ENCODE measurements around the gene RAB5B. TPM values are rescaled to one million over a fixed set of nuclear protein-coding genes. Genes with fewer than 3 reads are reported as not detected.
A peak's percentile ranks its signal among the peaks of the same experiment; 100 is the strongest.
"Not testable (repeated sequence)": the region's sequence is repeated elsewhere in the genome, so short reads cannot be mapped to it uniquely, and the experiment has no call there.

RAB5B gene
- total and polyA plus RNA-seq, 11 donors, result 57.5 to 135 (median 112) TPM

- H3K4me3 ChIP-seq, result peak overlapping the region; percentile 66 to 97 (median 83)
- intact Hi-C loops (cut with DNase I), result loop anchor here (1.0 to 10.0 kb wide), 11 partner anchors 44 to 299 kb away; partner anchors contain the start of genes SUOX (in 9 of the 10), GDF11 (in 2 of the 10), RPL41 (in 2 of the 10) and ZC3H10 (in 2 of the 10)
- TF ChIP-seq POLR2A (IDR thresholded peaks at IDR 0.05) (no peak), CTCF (IDR thresholded peaks at IDR 0.05) (no peak)
- WGBS, 4 donors, result 70 to 77% (median 70%) methylated on average over 14 of the region's 14 CpGs
- peak overlapping the region; percentile 89 to 99 (median 96) for H3K27ac ChIP-seq
- ATAC-seq, result no peak
- H3K27me3 ChIP-seq, result no peaks in the 10 kb centered on the region
- DNase-seq, result peak in 1 of 5 donors; percentile 19
- H3K9me3 ChIP-seq, result no peaks in the 10 kb centered on the region
- H3K36me3 ChIP-seq, result peaks cover 0 to 52% (median 43%) of the 10 kb centered on the region in 9 donors
- peaks cover 3 to 22% (median 17%) of the 10 kb centered on the region in 12 donors for H3K4me1 ChIP-seq
Measured at GRCh38 chr12:56040963-56041551, 67.2 kb downstream of the RAB5B start.

- WGBS, 4 donors, result 0 to 1% (median 0%) methylated on average over 44 to 50 of the region's 50 CpGs
- DNase-seq, result peak; percentile 95 to 99 (median 97)
Measured at GRCh38 chr12:56041552-56042429, 67.9 kb downstream of the RAB5B start, which contains the start of gene RPS26. TSS of gene RPS26 (plus strand) at chr12:56041918. CDS start at chr12:56042167, 249 bp downstream.

GRCh38 chr12:56042430-56042813 is 68.5 kb downstream of the RAB5B start:
- H3K4me1 ChIP-seq, result peaks cover 3 to 29% (median 18%) of the 10 kb centered on the region in 12 donors
- ATAC-seq, H3K27me3 ChIP-seq, H3K9me3 ChIP-seq, DNase-seq: not testable (repeated sequence)
- H3K4me3 ChIP-seq, result peak overlapping the region; percentile 66 to 97 (median 83)
- intact Hi-C loops (cut with DNase I), result loop anchor here in 8 of 10 donors (5.0 to 10.0 kb wide), 9 partner anchors 45 to 300 kb away; partner anchors contain the start of genes SUOX (in 3 of the 8), GDF11 (in 2 of the 8), RPL41 (in 2 of the 8) and ZC3H10 (in 2 of the 8)
- H3K36me3 ChIP-seq, result peaks cover 0 to 42% (median 34%) of the 10 kb centered on the region in 9 donors
- peak overlapping the region; percentile 89 to 99 (median 96) for H3K27ac ChIP-seq
- WGBS, 4 donors, result 0 to 4% (median 2%) methylated on average over 17 to 20 of the region's 20 CpGs

More at GRCh38 chr12:56041552-56042429, 67.9 kb downstream of the RAB5B start, which contains the start of gene RPS26:
- peaks cover 0 to 46% (median 38%) of the 10 kb centered on the region in 9 donors for H3K36me3 ChIP-seq
- peaks cover 3 to 23% (median 17%) of the 10 kb centered on the region in 12 donors for H3K4me1 ChIP-seq
- no peaks in the 10 kb centered on the region for H3K27me3 ChIP-seq
- no peaks in the 10 kb centered on the region for H3K9me3 ChIP-seq
- intact Hi-C loops (cut with DNase I), result loop anchor here (1.0 to 10.0 kb wide), 11 partner anchors 44 to 299 kb away; partner anchors contain the start of genes SUOX (in 9 of the 10), GDF11 (in 2 of the 10), RPL41 (in 2 of the 10) and ZC3H10 (in 2 of the 10)
- ATAC-seq, result peak; percentile 96 to 98 (median 97)
- peak within 1 kb of the TSS; percentile 89 to 99 (median 96) for H3K27ac ChIP-seq
- peak in 1 of 2 donors; percentile 52 for TF ChIP-seq POLR2A (IDR thresholded peaks at IDR 0.05)
- TF ChIP-seq CTCF (IDR thresholded peaks at IDR 0.05), result peak; percentile 22 to 65 (median 50)
- H3K4me3 ChIP-seq, result peak within 1 kb of the TSS; percentile 66 to 97 (median 83)

- H3K27me3 ChIP-seq, result no peaks in the 10 kb centered on the region
- intact Hi-C loops (cut with DNase I), result loop anchor here in 8 of 10 donors (5.0 to 10.0 kb wide), 9 partner anchors 46 to 301 kb away; partner anchors contain the start of genes SUOX (in 3 of the 8), GDF11 (in 2 of the 8), RPL41 (in 2 of the 8) and ZC3H10 (in 2 of the 8)
- H3K4me1 ChIP-seq, result peaks cover 3 to 29% (median 18%) of the 10 kb centered on the region in 12 donors
- TF ChIP-seq POLR2A (IDR thresholded peaks at IDR 0.05), result no peak
- TF ChIP-seq CTCF (IDR thresholded peaks at IDR 0.05), result no peak
- no peak for ATAC-seq
- no peaks in the 10 kb centered on the region for H3K9me3 ChIP-seq
- 38 to 47% (median 43%) methylated on average over 9 of the region's 9 CpGs for WGBS, 4 donors
- peak overlapping the region; percentile 66 to 97 (median 83) for H3K4me3 ChIP-seq
- H3K36me3 ChIP-seq, result peaks cover 0 to 40% (median 34%) of the 10 kb centered on the region in 9 donors
- H3K27ac ChIP-seq, result peak overlapping the region in 9 of 12 donors; percentile 93 to 99 (median 96)
- no peak for DNase-seq
Measured at GRCh38 chr12:56042843-56043242, 69.0 kb downstream of the RAB5B start.
